MM.1S (cell line): Measurements from ENCODE around the gene FARP1.

Experiments
- CTCF ChIP-seq: fragments of 300-600 bp; sonication (generic); IDR thresholded peaks from 2 replicates; pipeline ENCODE4 v1.5.1; 2016; ENCODE audit warnings: antibody characterized with exemption, low read length, mixed read lengths
- EZH2 ChIP-seq: fragments of 300-600 bp; sonication (generic); optimal IDR thresholded peaks from 2 replicates; pipeline ENCODE3; 2017; ENCODE audit warnings: low read depth, mild to moderate bottlenecking, antibody characterized with exemption, low read length, mixed read lengths
- EZH2phosphoT487 ChIP-seq: fragments of 300-600 bp; sonication (generic); IDR thresholded peaks from 2 replicates; pipeline ENCODE4 v1.6.1; 2018; ENCODE audit warnings: antibody characterized with exemption, low read length

- TF ChIP-seq EZH2 (no peak), CTCF (no peak), EZH2phosphoT487 (no peak)
Observed at GRCh38 chr13:98411617-98412265, 268.8 kb downstream of the FARP1 start.
